Urothelium cell line (cell line): ENCODE measurements around the gene NDUFS6.

Source experiments
- DNase-seq: peaks from one replicate; pipeline ENCODE4 v3.0.0; 2011; ENCODE audit warnings: low spot score, mixed read lengths
- FAIRE-seq: peaks from 2 replicates; lab custom pipeline; 2011; peaks lifted over from hg19 to GRCh38; lab: Jason Lieb, UNC

The NDUFS6 gene

GRCh38 chr5:1845696-1846095 is 44.5 kb downstream of the NDUFS6 start:
- no peak for DNase-seq
- FAIRE-seq = no peak

GRCh38 chr5:1846583-1846982 is 45.4 kb downstream of the NDUFS6 start:
- DNase-seq (no peak), FAIRE-seq (no peak)

GRCh38 chr5:1847056-1847455 is 45.8 kb downstream of the NDUFS6 start:
- DNase-seq (no peak), FAIRE-seq (no peak)

GRCh38 chr5:1847611-1848010 is 46.4 kb downstream of the NDUFS6 start:
- DNase-seq = no peak
- no peak for FAIRE-seq

GRCh38 chr5:1850324-1851154 is 49.3 kb downstream of the NDUFS6 start:
- no peak for DNase-seq
- FAIRE-seq = no peak

- DNase-seq = no peak
- FAIRE-seq = no peak
Measured at GRCh38 chr5:1851290-1851934, 50.2 kb downstream of the NDUFS6 start.

- no peak for FAIRE-seq
- no peak for DNase-seq
Measured at GRCh38 chr5:1852324-1852947, 51.2 kb downstream of the NDUFS6 start.

GRCh38 chr5:1853531-1853930 is 52.3 kb downstream of the NDUFS6 start:
- no peak for FAIRE-seq
- no peak for DNase-seq

- FAIRE-seq (no peak), DNase-seq (no peak)
Measured at GRCh38 chr5:1855075-1855474, 53.9 kb downstream of the NDUFS6 start.

- DNase-seq (no peak), FAIRE-seq (no peak)
Measured at GRCh38 chr5:1855596-1855995, 54.4 kb downstream of the NDUFS6 start.

- no peak for FAIRE-seq
Measured at GRCh38 chr5:1856596-1857255, 55.5 kb downstream of the NDUFS6 start.

GRCh38 chr5:1857256-1857600 is 56.0 kb downstream of the NDUFS6 start:
- no peak for FAIRE-seq
- DNase-seq = no peak

More at GRCh38 chr5:1856596-1857255, 55.5 kb downstream of the NDUFS6 start:
- no peak for DNase-seq

- FAIRE-seq (no peak), DNase-seq (no peak)
Measured at GRCh38 chr5:1858436-1858835, 57.2 kb downstream of the NDUFS6 start.

GRCh38 chr5:1859099-1859498 is 57.9 kb downstream of the NDUFS6 start:
- FAIRE-seq (no peak), DNase-seq (no peak)

- DNase-seq (no peak), FAIRE-seq (no peak)
Measured at GRCh38 chr5:1860021-1860610, 58.9 kb downstream of the NDUFS6 start.

- DNase-seq = no peak
- no peak for FAIRE-seq
Measured at GRCh38 chr5:1860949-1861348, 59.7 kb downstream of the NDUFS6 start.

- FAIRE-seq = no peak
- DNase-seq = no peak
Measured at GRCh38 chr5:1864896-1865440, 63.8 kb downstream of the NDUFS6 start.

GRCh38 chr5:1865486-1865885 is 64.3 kb downstream of the NDUFS6 start:
- FAIRE-seq (no peak), DNase-seq (no peak)
